ENCODE measurements around the gene COX8A.

The COX8A gene

DNA sequence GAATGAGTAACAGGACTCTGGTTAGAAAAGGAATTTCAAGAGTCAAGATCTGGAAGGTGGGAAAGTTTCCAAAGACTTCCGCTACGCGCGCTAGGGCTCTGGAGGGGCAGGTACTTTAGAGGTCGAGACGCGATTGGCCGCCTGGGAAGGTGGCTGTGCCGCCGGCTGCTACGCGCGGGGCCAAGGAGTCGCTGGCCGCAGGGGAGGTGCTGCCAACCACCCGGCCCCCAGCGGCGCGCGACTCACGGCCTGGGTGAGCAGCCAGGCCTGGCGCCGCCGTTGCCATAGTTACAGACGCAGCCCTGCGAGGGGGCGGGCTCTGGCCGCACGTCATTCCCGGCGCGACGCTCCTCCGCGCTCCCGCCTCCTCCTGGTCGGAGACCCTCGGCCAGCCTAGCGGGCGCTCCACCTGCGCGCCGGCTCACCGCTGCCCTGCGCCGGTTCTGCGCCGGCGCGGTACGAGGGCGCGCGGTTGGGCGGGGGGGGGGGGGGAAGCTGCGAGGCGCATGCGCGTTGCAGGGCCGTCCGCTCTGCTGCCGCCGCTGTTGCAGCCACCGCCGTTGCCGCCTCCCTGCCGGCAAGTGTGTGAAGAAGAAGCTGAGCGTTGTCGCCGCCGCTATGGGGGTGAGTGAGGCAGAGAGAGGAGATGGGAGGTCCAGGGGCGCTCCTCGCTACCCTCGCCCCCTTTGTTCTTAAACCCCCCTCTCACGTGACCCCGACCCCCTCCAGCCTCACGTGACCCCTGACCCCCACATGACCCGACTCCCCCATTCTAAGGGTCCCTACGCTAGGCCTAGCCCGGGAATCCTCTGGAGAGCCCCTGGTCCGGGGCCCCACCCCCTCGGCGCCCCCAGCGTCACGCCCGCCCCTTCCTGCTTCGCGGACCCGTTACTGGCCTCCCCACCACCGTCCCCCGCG is 35.7 kb upstream of the COX8A start, which contains the start of gene NAA40:
Gene NAA40 (plus strand): TSS at position 524 of the 918 bp plus-strand sequence. CDS start 95 bp downstream, at position 619.
- Histone ChIP-seq H3K4me1 (ENCODE audit: insufficient read depth, low read length, poor library complexity, severe bottlenecking) (peaks cover 29% of the 10 kb centered on the region), H2AFZ (ENCODE audit: low read length) (peak within 1 kb of the TSS; percentile 93), H4K20me1 (ENCODE audit: insufficient read depth, low read length, poor library complexity, severe bottlenecking) (peaks cover 28% of the 10 kb centered on the region), H3F3A (ENCODE audit: low read depth) (no peaks in the 10 kb centered on the region), H3K4me3 (ENCODE audit: low read length, poor library complexity, severe bottlenecking) (peak within 1 kb of the TSS; percentile 92), H3K9me2 (replicated peaks; ENCODE audit: low read depth, low read length) (no peaks in the 10 kb centered on the region), H3K36me3 (ENCODE audit: insufficient read depth, low read length) (no peaks in the 10 kb centered on the region), H3K9me3 (ENCODE audit: insufficient read depth, low read depth, low read length) (no peaks in the 10 kb centered on the region), H3K4me2 (ENCODE audit: low read depth, low read length, poor library complexity, severe bottlenecking) (peak within 1 kb of the TSS; percentile 89), H3K9ac (ENCODE audit: low read depth, low read length, poor library complexity, severe bottlenecking) (peak within 1 kb of the TSS; percentile 98), H3K79me2 (ENCODE audit: insufficient read depth, low read length) (peaks cover 49% of the 10 kb centered on the region), H3K27me3 (ENCODE audit: insufficient read depth, low read length, poor library complexity, severe bottlenecking) (no peaks in the 10 kb centered on the region)
- TF ChIP-seq, protein P1, sequence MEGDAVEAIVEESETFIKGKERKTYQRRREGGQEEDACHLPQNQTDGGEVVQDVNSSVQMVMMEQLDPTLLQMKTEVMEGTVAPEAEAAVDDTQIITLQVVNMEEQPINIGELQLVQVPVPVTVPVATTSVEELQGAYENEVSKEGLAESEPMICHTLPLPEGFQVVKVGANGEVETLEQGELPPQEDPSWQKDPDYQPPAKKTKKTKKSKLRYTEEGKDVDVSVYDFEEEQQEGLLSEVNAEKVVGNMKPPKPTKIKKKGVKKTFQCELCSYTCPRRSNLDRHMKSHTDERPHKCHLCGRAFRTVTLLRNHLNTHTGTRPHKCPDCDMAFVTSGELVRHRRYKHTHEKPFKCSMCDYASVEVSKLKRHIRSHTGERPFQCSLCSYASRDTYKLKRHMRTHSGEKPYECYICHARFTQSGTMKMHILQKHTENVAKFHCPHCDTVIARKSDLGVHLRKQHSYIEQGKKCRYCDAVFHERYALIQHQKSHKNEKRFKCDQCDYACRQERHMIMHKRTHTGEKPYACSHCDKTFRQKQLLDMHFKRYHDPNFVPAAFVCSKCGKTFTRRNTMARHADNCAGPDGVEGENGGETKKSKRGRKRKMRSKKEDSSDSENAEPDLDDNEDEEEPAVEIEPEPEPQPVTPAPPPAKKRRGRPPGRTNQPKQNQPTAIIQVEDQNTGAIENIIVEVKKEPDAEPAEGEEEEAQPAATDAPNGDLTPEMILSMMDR (conservative IDR thresholded peaks at IDR 0.05; ENCODE audit: low read length) = no peak
- TF ChIP-seq EZH2phosphoT487 (IDR thresholded peaks at IDR 0.05; ENCODE audit: borderline replicate concordance) = no peak

DNA sequence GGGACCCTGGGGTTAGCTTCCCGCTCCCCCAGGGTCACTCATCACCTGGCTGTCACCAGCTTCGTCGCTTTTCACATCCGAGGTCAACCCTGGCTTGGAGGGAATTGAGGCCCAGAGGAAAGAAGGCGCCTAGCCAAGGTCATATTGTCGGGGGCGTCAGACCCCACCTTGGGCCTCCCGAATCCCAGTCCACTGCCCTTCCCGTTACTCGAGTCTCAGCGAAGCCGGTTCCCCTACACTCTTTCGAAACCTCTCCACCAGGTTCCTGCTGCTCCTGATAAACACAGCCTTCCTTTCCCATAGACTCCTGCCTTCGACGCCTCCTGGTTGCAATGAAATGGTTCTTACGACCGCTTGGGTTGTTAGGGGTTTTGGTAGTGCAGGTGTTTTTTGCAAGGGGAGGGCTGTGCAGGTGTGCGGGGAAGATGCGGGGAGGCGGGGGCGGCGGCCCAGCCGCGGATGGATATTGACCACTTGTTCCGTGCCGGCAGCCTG is 35.0 kb upstream of the COX8A start:
- no peak for TF ChIP-seq EZH2phosphoT487 (IDR thresholded peaks at IDR 0.05; ENCODE audit: borderline replicate concordance)
- TF ChIP-seq, protein P1 (conservative IDR thresholded peaks at IDR 0.05; ENCODE audit: low read length) = no peak
- H3K4me2 ChIP-seq (ENCODE audit: low read depth, low read length, poor library complexity, severe bottlenecking) = peak overlapping the region; percentile 89
- H3K27me3 ChIP-seq (ENCODE audit: insufficient read depth, low read length, poor library complexity, severe bottlenecking) = no peaks in the 10 kb centered on the region
- H2AFZ ChIP-seq (ENCODE audit: low read length) = peak overlapping the region; percentile 92
- no peaks in the 10 kb centered on the region for H3K9me2 ChIP-seq (replicated peaks; ENCODE audit: low read depth, low read length)
- peak overlapping the region; percentile 92 for H3K4me3 ChIP-seq (ENCODE audit: low read length, poor library complexity, severe bottlenecking)
- H3K9me3 ChIP-seq (ENCODE audit: insufficient read depth, low read depth, low read length) = no peaks in the 10 kb centered on the region
- peak overlapping the region; percentile 98 for H3K9ac ChIP-seq (ENCODE audit: low read depth, low read length, poor library complexity, severe bottlenecking)
- no peaks in the 10 kb centered on the region for H3K36me3 ChIP-seq (ENCODE audit: insufficient read depth, low read length)
- H3K79me2 ChIP-seq (ENCODE audit: insufficient read depth, low read length) = peaks cover 56% of the 10 kb centered on the region
- H3F3A ChIP-seq (ENCODE audit: low read depth) = no peaks in the 10 kb centered on the region
- H3K4me1 ChIP-seq (ENCODE audit: insufficient read depth, low read length, poor library complexity, severe bottlenecking) = peaks cover 35% of the 10 kb centered on the region
- H4K20me1 ChIP-seq (ENCODE audit: insufficient read depth, low read length, poor library complexity, severe bottlenecking) = peaks cover 32% of the 10 kb centered on the region

DNA sequence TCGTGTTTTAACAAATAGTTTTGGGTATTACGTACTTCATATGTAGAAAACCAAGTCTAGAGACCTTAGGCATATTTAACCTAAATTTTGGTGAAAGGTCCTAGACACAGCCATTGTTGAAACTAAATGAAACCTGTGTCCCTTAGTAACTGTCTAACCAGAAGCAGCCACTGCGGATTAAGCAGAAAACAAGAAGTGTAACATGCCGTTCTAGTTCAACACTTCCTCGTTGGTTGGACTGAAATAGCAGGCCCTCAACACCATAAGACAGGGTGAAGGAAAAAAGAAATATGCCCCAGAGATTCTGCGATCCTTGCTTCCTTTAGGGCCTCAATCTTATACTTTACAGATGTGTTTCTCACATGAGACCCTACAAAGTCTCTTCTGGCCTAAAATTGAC is 33.6 kb upstream of the COX8A start:
- H3K9me2 ChIP-seq (replicated peaks; ENCODE audit: low read depth, low read length) = no peaks in the 10 kb centered on the region
- H3K79me2 ChIP-seq (ENCODE audit: insufficient read depth, low read length) = peaks cover 69% of the 10 kb centered on the region
- H4K20me1 ChIP-seq (ENCODE audit: insufficient read depth, low read length, poor library complexity, severe bottlenecking) = peaks cover 37% of the 10 kb centered on the region
- peak overlapping the region; percentile 89 for H3K4me2 ChIP-seq (ENCODE audit: low read depth, low read length, poor library complexity, severe bottlenecking)
- peak overlapping the region; percentile 92 for H3K4me3 ChIP-seq (ENCODE audit: low read length, poor library complexity, severe bottlenecking)
- no peaks in the 10 kb centered on the region for H3K9me3 ChIP-seq (ENCODE audit: insufficient read depth, low read depth, low read length)
- no peaks in the 10 kb centered on the region for H3F3A ChIP-seq (ENCODE audit: low read depth)
- H3K4me1 ChIP-seq (ENCODE audit: insufficient read depth, low read length, poor library complexity, severe bottlenecking) = peaks cover 44% of the 10 kb centered on the region
- TF ChIP-seq, protein P1 (conservative IDR thresholded peaks at IDR 0.05; ENCODE audit: low read length) = no peak
- TF ChIP-seq EZH2phosphoT487 (IDR thresholded peaks at IDR 0.05; ENCODE audit: borderline replicate concordance) = no peak
- H2AFZ ChIP-seq (ENCODE audit: low read length) = no peak overlapping the region
- peak overlapping the region; percentile 98 for H3K9ac ChIP-seq (ENCODE audit: low read depth, low read length, poor library complexity, severe bottlenecking)
- H3K27me3 ChIP-seq (ENCODE audit: insufficient read depth, low read length, poor library complexity, severe bottlenecking) = no peaks in the 10 kb centered on the region
- no peaks in the 10 kb centered on the region for H3K36me3 ChIP-seq (ENCODE audit: insufficient read depth, low read length)
